Activated naive CD4-positive, alpha-beta T cell treated with anti-CD3 and anti-CD28 coated beads, Interleukin-2, amount 10 ng/mL, durations not matched to agents 7 days and 5 days (primary cell): ENCODE results near the gene DBF4.
"Not testable (repeated sequence)": the region's sequence is repeated elsewhere in the genome, so short reads cannot be mapped to it uniquely, and the experiment has no call there.

ENCODE experiments used
- CTCF ChIA-PET: fragments of 350-600 bp; sonication (Branson Sonifier 250); formaldehyde crosslinking; loops from one replicate; lab custom pipeline; 2021; ENCODE audit warnings: antibody characterized with exemption; lab: Charles Lee
- DNase-seq: peaks from one replicate; pipeline ENCODE4 v3.0.0-alpha.2; 2020
- H3K27ac Mint-ChIP-seq: one replicate; pipeline ENCODE4 v1.8.0; 2021; ENCODE audit warnings: mild to moderate bottlenecking, moderate library complexity, mixed read lengths
- H3K27me3 Mint-ChIP-seq: one replicate; pipeline ENCODE4 v1.8.0; 2021; ENCODE audit warnings: mild to moderate bottlenecking, mixed read lengths
- H3K36me3 Mint-ChIP-seq: one replicate; pipeline ENCODE4 v1.8.0; 2021; ENCODE audit warnings: mixed read lengths
- H3K4me1 Mint-ChIP-seq: one replicate; pipeline ENCODE4 v1.8.0; 2021; ENCODE audit warnings: mixed read lengths
- H3K4me3 Mint-ChIP-seq: one replicate; pipeline ENCODE4 v1.8.0; 2021; ENCODE audit warnings: mild to moderate bottlenecking, moderate library complexity, mixed read lengths
- H3K9me3 Mint-ChIP-seq: one replicate; pipeline ENCODE4 v1.8.0; 2021; ENCODE audit warnings: mixed read lengths

Gene DBF4

GRCh38 chr7:87874066-87874465 lies 2.2 kb upstream of the DBF4 start:
- H3K4me1 Mint-ChIP-seq = peaks cover 41% of the 10 kb centered on the region
- H3K27ac Mint-ChIP-seq = peak overlapping the region; percentile 66
- peaks cover 22% of the 10 kb centered on the region for H3K9me3 Mint-ChIP-seq
- H3K36me3 Mint-ChIP-seq = peaks cover 55% of the 10 kb centered on the region
- CTCF ChIA-PET = no interaction called here
- peak overlapping the region; percentile 77 for H3K4me3 Mint-ChIP-seq
- no peaks in the 10 kb centered on the region for H3K27me3 Mint-ChIP-seq
- no peak for DNase-seq

DNA sequence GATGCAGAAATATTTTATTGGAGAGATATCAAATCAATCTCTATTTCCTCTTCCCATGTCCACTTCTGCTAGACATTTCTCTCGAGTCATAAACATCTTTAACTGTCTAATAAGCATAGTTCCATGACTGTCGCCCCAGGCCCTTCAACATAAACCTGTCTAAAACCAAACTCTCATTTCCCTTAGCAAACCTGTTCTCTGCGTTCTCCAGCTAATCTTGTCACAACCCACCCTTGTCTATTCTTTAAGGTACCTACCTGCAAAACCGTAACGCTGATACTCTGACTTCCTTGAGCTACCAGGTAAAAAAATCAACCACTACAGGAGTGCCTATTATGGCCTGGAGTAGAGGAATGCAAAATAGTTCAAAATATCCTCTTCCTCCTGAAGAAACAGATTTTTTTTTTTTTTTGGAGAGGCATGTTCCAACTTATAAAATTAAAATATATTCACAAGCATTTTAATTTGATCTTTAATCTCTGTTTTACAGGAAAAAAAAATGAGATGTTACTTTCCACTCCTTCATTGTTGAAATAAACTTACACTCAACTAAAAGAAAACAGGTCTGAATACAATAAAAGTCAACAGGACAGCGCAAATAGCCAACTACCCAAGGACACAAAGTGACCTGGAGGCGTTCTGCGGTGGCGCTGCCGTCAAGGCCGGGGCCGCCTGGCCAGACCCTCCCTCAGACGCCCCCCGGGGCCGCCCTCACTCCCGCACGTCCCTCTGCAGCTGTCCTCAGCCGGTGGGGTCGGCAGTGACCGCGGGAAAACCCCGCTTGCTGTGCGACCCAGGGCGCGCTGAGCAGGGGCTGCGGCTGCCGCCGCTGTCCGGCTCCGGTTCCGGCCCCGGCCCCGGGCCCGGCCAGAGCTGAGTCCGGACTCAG lies 898 bp upstream of the DBF4 start:
- Mint-ChIP-seq H3K9me3 (peaks cover 20% of the 10 kb centered on the region), H3K4me1 (peaks cover 52% of the 10 kb centered on the region), H3K27ac (peak overlapping the region; percentile 72), H3K36me3 (peaks cover 50% of the 10 kb centered on the region), H3K4me3 (peak overlapping the region; percentile 77), H3K27me3 (no peaks in the 10 kb centered on the region)
- CTCF ChIA-PET = no interaction called here
- peak; percentile 45 for DNase-seq

DNA sequence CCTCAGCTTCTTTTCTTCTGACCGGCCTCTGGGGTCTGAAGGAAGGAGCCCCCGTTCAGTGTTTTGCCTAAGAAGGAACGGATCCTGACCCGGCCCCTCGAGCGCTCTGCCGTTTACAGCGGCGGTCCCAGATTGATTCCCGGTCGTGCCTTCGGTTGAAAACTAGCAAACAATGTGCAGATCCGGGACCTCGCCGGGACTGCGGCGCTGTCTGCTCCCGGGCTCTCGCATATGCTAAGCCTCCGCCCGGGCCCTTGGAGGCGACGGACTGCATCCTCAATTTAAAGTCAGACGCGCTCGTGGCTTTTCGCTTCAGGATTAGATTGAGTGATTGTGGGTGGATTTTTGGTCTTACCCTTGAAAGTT lies 559 bp downstream of the DBF4 start:
- peak overlapping the region; percentile 99 for H3K27ac Mint-ChIP-seq
- CTCF ChIA-PET = no interaction called here
- DNase-seq = peak; percentile 61
- peaks cover 41% of the 10 kb centered on the region for H3K36me3 Mint-ChIP-seq
- H3K4me3 Mint-ChIP-seq = peak overlapping the region; percentile 77
- no peaks in the 10 kb centered on the region for H3K27me3 Mint-ChIP-seq
- peaks cover 59% of the 10 kb centered on the region for H3K4me1 Mint-ChIP-seq
- peaks cover 9% of the 10 kb centered on the region for H3K9me3 Mint-ChIP-seq

DNA sequence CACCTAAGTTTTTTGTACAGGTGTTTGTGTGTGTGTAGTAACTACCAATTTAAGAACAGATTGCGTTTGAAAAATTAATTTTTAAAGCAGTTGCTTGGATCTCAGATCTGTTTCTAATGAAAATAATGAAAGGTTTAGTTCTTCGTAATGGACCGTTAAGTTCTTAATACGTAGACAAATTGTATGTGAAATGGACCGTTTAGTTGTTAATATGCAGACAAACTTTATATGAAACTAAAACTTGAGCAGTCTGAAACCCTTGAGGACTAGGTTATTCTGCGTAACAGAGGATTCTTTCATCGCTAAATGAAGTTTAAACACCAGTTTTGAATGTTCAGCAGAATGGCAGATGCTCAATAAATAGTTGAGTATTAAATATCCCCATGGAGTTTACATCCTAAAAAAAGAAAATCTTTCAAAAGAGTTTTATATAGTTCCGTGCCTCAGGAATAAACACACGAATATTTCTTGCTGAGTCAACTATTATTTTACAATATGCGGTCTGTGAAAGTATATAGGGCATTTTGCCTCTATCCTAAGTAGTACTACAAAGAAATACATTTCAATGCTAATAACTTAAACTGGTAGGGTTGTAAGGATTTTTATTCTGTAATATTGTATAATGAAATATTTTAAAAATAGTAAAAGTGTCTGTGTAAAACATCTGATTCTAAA lies 1.2 kb downstream of the DBF4 start:
- Mint-ChIP-seq H3K27me3 (no peaks in the 10 kb centered on the region), H3K4me3 (peak overlapping the region; percentile 77), H3K9me3 (peaks cover 5% of the 10 kb centered on the region), H3K27ac (peak overlapping the region; percentile 99), H3K4me1 (peaks cover 62% of the 10 kb centered on the region), H3K36me3 (peaks cover 41% of the 10 kb centered on the region)
- no peak for DNase-seq
- CTCF ChIA-PET = no interaction called here

GRCh38 chr7:87878208-87878735 lies 2.0 kb downstream of the DBF4 start:
- Mint-ChIP-seq H3K27ac (no peak overlapping the region), H3K9me3 (peaks cover 2% of the 10 kb centered on the region), H3K4me3 (peak overlapping the region; percentile 77), H3K27me3 (no peaks in the 10 kb centered on the region), H3K4me1 (peaks cover 63% of the 10 kb centered on the region), H3K36me3 (peaks cover 39% of the 10 kb centered on the region)
- CTCF ChIA-PET = no interaction called here
- DNase-seq = no peak

DNA sequence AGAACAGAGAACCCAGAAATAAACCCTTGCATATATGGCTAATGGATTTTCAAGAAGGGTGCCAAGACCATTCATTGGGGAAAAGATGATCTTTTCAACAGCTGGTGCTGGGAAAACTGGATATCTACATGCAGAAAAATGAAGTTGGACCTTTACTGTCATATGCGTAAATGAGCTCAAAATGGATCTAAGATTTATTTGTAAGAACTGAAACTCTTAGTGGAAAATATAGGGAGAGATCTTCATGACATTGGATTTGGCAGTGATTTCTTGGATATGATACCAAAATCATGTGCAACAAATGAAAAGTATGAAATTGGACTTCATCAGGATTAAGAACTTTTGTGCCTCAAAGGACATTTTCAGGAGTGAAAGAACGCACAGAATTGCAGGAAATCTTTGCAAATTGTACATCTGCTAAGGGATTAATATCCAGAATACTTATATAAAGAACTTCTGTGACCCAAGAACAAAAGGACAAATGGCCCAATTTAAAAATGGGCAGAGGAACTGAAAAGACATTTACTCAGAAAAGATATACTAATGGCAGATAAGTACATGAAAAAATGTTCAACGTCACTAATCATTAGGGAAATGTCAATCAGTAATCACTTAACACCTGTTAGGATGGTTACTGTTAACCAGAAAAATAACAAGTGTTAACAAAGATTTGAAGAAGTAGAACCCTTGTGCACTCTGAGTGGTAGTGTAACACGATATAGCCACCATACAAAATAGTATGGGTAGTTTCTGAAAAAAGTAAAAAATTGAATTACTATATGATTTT lies 6.1 kb downstream of the DBF4 start:
- Mint-ChIP-seq H3K27me3 (no peaks in the 10 kb centered on the region), H3K9me3 (no peaks in the 10 kb centered on the region), H3K36me3 (peaks cover 40% of the 10 kb centered on the region), H3K4me3 (no peak overlapping the region), H3K4me1 (peaks cover 47% of the 10 kb centered on the region), H3K27ac (no peak overlapping the region)
- CTCF ChIA-PET = interaction anchor here (0.7 kb wide), 1 partner anchor 288 kb away, joined by 3 read pairs; no protein-coding TSS in a partner anchor
- no peak for DNase-seq

GRCh38 chr7:87885018-87885417 lies 8.7 kb downstream of the DBF4 start:
- no peaks in the 10 kb centered on the region for H3K9me3 Mint-ChIP-seq
- CTCF ChIA-PET = interaction anchor here (1.0 kb wide), 1 partner anchor 94 kb away, joined by 3 read pairs; no protein-coding TSS in a partner anchor
- H3K27ac Mint-ChIP-seq = no peak overlapping the region
- no peak overlapping the region for H3K4me3 Mint-ChIP-seq
- peaks cover 48% of the 10 kb centered on the region for H3K36me3 Mint-ChIP-seq
- peaks cover 26% of the 10 kb centered on the region for H3K4me1 Mint-ChIP-seq
- no peaks in the 10 kb centered on the region for H3K27me3 Mint-ChIP-seq
- no peak for DNase-seq

GRCh38 chr7:87886875-87887274 lies 10.6 kb downstream of the DBF4 start:
- CTCF ChIA-PET = interaction anchor here (0.5 to 1.5 kb wide), 9 partner anchors 15 to 734 kb away, joined by 3 to 4 read pairs (median 3); partner anchors contain the start of gene DMTF1
- Mint-ChIP-seq H3K27me3 (no peaks in the 10 kb centered on the region), H3K36me3 (peaks cover 46% of the 10 kb centered on the region), H3K9me3 (no peaks in the 10 kb centered on the region), H3K27ac (no peak overlapping the region), H3K4me3 (no peak overlapping the region), H3K4me1 (peaks cover 14% of the 10 kb centered on the region)
- DNase-seq = no peak

- CTCF ChIA-PET = no interaction called here
- DNase-seq = no peak
- H3K27ac Mint-ChIP-seq = no peak overlapping the region
These were observed 19.1 kb downstream of the DBF4 start for GRCh38 chr7:87895363-87895762.

DNA sequence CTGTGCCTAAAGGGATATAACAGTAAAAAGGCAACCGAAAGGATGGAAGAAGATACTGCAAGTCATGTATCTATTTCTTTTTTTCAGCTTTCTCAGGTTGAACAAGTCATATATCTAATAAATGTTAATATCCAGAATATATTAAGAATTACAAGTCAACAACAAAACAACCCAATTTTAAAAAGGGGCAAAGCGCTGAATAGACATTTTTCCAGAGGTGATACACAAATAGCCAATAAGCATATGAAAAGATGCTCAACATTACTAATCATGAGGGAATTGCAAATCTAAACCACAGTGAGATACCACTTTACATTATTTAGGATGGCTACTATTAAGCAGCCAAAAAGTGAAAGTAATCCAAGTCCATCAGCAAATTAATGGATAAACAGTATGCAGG lies 23.0 kb downstream of the DBF4 start:
- Mint-ChIP-seq H3K9me3 (no peaks in the 10 kb centered on the region), H3K4me3 (no peak overlapping the region), H3K27me3 (no peaks in the 10 kb centered on the region), H3K36me3 (peaks cover 57% of the 10 kb centered on the region), H3K27ac (no peak overlapping the region), H3K4me1 (peaks cover 8% of the 10 kb centered on the region)
- CTCF ChIA-PET = no interaction called here
- DNase-seq = no peak

More at GRCh38 chr7:87895363-87895762, 19.1 kb downstream of the DBF4 start:
- Mint-ChIP-seq H3K27me3 (no peaks in the 10 kb centered on the region), H3K9me3 (no peaks in the 10 kb centered on the region), H3K4me1 (peaks cover 8% of the 10 kb centered on the region), H3K36me3 (peaks cover 58% of the 10 kb centered on the region), H3K4me3 (no peak overlapping the region)

- H3K27ac Mint-ChIP-seq = peak overlapping the region; percentile 7
- H3K4me3 Mint-ChIP-seq = not testable (repeated sequence)
- peaks cover 22% of the 10 kb centered on the region for H3K36me3 Mint-ChIP-seq
These were observed 31.0 kb downstream of the DBF4 start for GRCh38 chr7:87907136-87907906.

GRCh38 chr7:87908814-87909213 lies 32.5 kb downstream of the DBF4 start:
- not testable (repeated sequence) for H3K4me3 Mint-ChIP-seq

More at GRCh38 chr7:87907136-87907906, 31.0 kb downstream of the DBF4 start:
- H3K27me3 Mint-ChIP-seq, CTCF ChIA-PET, H3K4me1 Mint-ChIP-seq, DNase-seq, H3K9me3 Mint-ChIP-seq: not testable (repeated sequence)

DNA sequence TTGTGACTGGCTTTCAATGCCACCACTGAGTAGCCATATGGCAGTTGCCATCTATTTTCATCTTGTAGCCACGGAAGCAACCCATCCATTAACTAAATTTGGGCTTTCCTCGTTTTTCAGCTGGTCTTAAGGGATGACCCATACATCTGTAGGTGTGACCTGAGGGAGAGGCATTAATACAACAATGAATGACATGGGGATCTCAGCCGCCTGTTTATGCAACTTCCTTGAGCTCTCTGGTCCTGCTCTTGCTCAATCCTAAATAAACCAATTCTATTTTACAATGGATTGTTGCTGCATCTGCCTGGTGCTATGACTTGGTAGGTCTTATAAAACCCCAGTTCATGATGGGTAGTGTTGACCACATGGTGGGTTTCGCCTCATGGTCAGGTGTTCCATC lies 35.8 kb downstream of the DBF4 start:
- no peak overlapping the region for H3K27ac Mint-ChIP-seq

More at GRCh38 chr7:87908814-87909213, 32.5 kb downstream of the DBF4 start:
- CTCF ChIA-PET, DNase-seq, H3K4me1 Mint-ChIP-seq, H3K27me3 Mint-ChIP-seq, H3K9me3 Mint-ChIP-seq, H3K27ac Mint-ChIP-seq: not testable (repeated sequence)
- H3K36me3 Mint-ChIP-seq = peaks cover 19% of the 10 kb centered on the region

More for the DNA sequence above, 35.8 kb downstream of the DBF4 start:
- peaks cover 11% of the 10 kb centered on the region for H3K36me3 Mint-ChIP-seq
- H3K4me1 Mint-ChIP-seq = peaks cover 2% of the 10 kb centered on the region
- CTCF ChIA-PET = no interaction called here
- H3K9me3 Mint-ChIP-seq = no peaks in the 10 kb centered on the region
- H3K4me3 Mint-ChIP-seq = no peak overlapping the region
- no peaks in the 10 kb centered on the region for H3K27me3 Mint-ChIP-seq
- DNase-seq = no peak
